ENCODE measurements around the gene COG7.

GRCh38 chr16:23374721-23375510 is 78.1 kb downstream of the COG7 start:
- no peak for TF ChIP-seq ZNF426 (tag by site-specific recombination; IDR thresholded peaks at IDR 0.05)
- TF ChIP-seq ZBTB17 (tag by site-specific recombination; IDR thresholded peaks at IDR 0.05) = no peak
- no peak for TF ChIP-seq CTCF (tag by site-specific recombination; IDR thresholded peaks at IDR 0.05)
- no peak for TF ChIP-seq ZNF629 (tag by site-specific recombination; IDR thresholded peaks at IDR 0.05)
- TF ChIP-seq PRDM6 (tag by site-specific recombination; IDR thresholded peaks at IDR 0.05) = no peak
- no peak for TF ChIP-seq ZNF560 (tag by site-specific recombination; IDR thresholded peaks at IDR 0.05; ENCODE audit: borderline replicate concordance)
- no peak for TF ChIP-seq ZBTB44 (tag by site-specific recombination; IDR thresholded peaks at IDR 0.05)
